ENCODE results near the gene BLACAT1.

GRCh38 chr1:205492201-205492667 lies 36.4 kb upstream of the BLACAT1 start:
- TF ChIP-seq, protein P1, sequence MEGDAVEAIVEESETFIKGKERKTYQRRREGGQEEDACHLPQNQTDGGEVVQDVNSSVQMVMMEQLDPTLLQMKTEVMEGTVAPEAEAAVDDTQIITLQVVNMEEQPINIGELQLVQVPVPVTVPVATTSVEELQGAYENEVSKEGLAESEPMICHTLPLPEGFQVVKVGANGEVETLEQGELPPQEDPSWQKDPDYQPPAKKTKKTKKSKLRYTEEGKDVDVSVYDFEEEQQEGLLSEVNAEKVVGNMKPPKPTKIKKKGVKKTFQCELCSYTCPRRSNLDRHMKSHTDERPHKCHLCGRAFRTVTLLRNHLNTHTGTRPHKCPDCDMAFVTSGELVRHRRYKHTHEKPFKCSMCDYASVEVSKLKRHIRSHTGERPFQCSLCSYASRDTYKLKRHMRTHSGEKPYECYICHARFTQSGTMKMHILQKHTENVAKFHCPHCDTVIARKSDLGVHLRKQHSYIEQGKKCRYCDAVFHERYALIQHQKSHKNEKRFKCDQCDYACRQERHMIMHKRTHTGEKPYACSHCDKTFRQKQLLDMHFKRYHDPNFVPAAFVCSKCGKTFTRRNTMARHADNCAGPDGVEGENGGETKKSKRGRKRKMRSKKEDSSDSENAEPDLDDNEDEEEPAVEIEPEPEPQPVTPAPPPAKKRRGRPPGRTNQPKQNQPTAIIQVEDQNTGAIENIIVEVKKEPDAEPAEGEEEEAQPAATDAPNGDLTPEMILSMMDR (IDR thresholded peaks at IDR 0.05), result no peak
- no peak for TF ChIP-seq ZFX (IDR thresholded peaks at IDR 0.05; ENCODE audit: borderline replicate concordance)

All from 22Rv1 (cell line).